Brain microvascular endothelial cell (primary cell): ENCODE data around the gene SYT12.

Source experiments
- DNase-seq: peaks from one replicate; pipeline ENCODE4 v3.0.0-alpha.2; 2020
- H3K27ac ChIP-seq: fragments of 250-450 bp; sonication (Bioruptor Pico); 2 replicates; pipeline ENCODE4 v1.5.1; 2020; ENCODE audit warnings: mild to moderate bottlenecking, moderate library complexity
- H3K27me3 ChIP-seq: fragments of 250-450 bp; sonication (Bioruptor Pico); replicated peaks from 2 replicates; pipeline ENCODE4 v1.5.1; 2020; ENCODE audit warnings: mild to moderate bottlenecking
- H3K36me3 ChIP-seq: fragments of 250-450 bp; sonication (Bioruptor Pico); replicated peaks from 2 replicates; pipeline ENCODE4 v1.5.1; 2020; ENCODE audit warnings: mild to moderate bottlenecking
- H3K4me3 ChIP-seq: 2 replicates; pipeline ENCODE4 v1.5.1; 2011; ENCODE audit warnings: low read depth, mild to moderate bottlenecking, control low read depth, low read length, moderate library complexity
- CTCF ChIP-seq: IDR thresholded peaks from 2 replicates; pipeline ENCODE4 v1.5.1; 2011; ENCODE audit warnings: low read depth, mild to moderate bottlenecking, moderate library complexity, low read length, control low read depth, inconsistent platforms; ENCODE audit errors: missing control alignments
- in situ Hi-C: cut with HindIII; loops from 2 replicates; pipeline ENCODE4 v1.10.0; 2017; ENCODE audit warnings: low sequenced_read_pairs, low pct_ligation_motif_present

The SYT12 gene

DNA sequence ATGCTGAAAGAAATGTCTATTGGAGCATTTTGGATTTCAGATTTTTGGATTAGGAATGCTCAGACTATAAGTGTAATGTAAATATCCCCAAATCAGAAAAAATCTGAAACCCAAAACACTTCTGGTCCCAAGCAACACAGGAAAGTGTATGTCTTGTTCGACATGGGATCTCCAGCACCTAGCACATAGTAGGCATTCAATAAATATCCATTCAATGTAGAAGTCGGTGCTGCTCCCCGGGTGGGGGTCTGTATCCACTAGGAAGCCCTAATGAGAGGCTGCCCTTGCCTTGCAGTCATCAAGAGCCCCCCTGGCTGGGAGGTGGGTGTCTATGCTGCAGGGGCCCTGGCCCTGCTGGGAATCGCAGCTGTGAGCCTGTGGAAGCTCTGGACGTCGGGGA is 11.4 kb downstream of the SYT12 start:
- no peak for DNase-seq
- peak overlapping the region; percentile 48 for H3K27ac ChIP-seq
- in situ Hi-C loops, result no loop called here
- no peak overlapping the region for H3K4me3 ChIP-seq
- no peak for TF ChIP-seq CTCF
- H3K36me3 ChIP-seq, result no peaks in the 10 kb centered on the region
- no peaks in the 10 kb centered on the region for H3K27me3 ChIP-seq

- in situ Hi-C loops, result no loop called here
- H3K4me3 ChIP-seq, result no peak overlapping the region
- peak; percentile 18 for TF ChIP-seq CTCF
- no peaks in the 10 kb centered on the region for H3K36me3 ChIP-seq
- DNase-seq, result no peak
- no peaks in the 10 kb centered on the region for H3K27me3 ChIP-seq
- no peak overlapping the region for H3K27ac ChIP-seq
Measured at GRCh38 chr11:67040147-67040546, 17.2 kb downstream of the SYT12 start.

DNA sequence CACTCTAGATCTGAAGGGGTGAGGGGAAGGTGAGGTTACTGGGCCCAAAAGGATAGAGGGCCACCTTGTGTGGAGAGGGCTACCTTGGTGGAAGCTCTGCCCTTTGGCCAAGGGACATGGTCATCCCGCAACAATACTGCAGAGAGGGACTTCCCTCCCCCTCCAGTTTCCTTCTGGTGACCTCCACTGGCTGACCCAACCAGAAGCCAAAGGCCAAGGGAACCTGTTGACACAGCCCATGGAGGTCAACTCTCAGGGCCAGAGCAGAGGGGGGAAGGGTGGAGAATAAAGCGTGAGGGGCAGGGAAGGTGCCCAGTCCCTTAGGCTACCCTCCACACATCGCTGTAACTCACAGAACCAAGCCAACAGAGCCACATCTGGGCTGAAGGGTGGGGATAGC is 18.7 kb downstream of the SYT12 start:
- Histone ChIP-seq H3K27ac (no peak overlapping the region), H3K27me3 (no peaks in the 10 kb centered on the region), H3K36me3 (no peaks in the 10 kb centered on the region), H3K4me3 (no peak overlapping the region)
- DNase-seq, result no peak
- in situ Hi-C loops, result no loop called here
- TF ChIP-seq CTCF, result no peak

- Histone ChIP-seq H3K4me3 (no peak overlapping the region), H3K36me3 (no peaks in the 10 kb centered on the region), H3K27ac (no peak overlapping the region), H3K27me3 (no peaks in the 10 kb centered on the region)
- DNase-seq, result no peak
- in situ Hi-C loops, result no loop called here
- TF ChIP-seq CTCF, result no peak
Measured at GRCh38 chr11:67043572-67044349, 20.8 kb downstream of the SYT12 start.

DNA sequence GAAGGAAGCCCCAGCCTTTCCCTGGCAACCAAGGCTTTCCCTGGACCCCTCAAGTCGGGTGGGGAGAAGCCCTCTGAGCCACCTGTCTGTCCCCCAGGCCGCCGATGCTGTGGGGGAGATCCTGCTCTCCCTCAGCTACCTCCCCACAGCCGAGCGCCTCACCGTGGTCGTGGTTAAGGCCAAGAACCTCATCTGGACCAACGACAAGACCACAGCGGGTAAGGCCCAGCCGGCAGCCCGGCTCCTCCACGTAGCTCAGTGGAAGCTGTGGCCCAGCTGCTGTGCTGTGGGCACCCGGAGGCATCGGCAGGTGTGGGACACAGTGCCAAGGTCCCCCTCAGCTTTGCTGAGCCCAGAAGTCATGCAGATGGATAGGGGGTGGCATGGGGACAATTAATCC is 21.6 kb downstream of the SYT12 start:
- DNase-seq, result no peak
- no peak overlapping the region for H3K27ac ChIP-seq
- no peak overlapping the region for H3K4me3 ChIP-seq
- no peaks in the 10 kb centered on the region for H3K36me3 ChIP-seq
- peak; percentile 44 for TF ChIP-seq CTCF
- H3K27me3 ChIP-seq, result no peaks in the 10 kb centered on the region
- in situ Hi-C loops, result no loop called here

DNA sequence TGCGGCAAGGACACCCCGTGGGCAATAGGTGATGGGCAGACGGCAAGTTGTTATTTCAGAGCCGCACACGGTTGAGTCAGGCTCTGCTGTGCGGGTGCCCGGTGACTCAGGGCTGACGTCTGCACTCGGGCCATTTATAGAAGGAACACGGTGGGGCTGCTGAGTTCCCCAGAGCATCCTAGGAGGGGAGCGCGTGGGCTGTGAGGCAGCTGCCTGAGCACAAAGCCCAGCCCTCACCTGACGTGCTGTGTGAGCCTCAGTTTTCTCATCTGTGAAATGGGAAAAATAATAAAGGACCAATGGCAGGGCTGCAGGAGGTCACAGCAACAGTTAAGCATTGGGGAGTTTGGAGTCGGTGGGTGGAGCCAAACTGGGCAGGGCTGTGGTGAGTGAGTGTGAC is 22.4 kb downstream of the SYT12 start:
- in situ Hi-C loops, result no loop called here
- no peak overlapping the region for H3K4me3 ChIP-seq
- no peaks in the 10 kb centered on the region for H3K36me3 ChIP-seq

More for the DNA sequence above, 22.4 kb downstream of the SYT12 start:
- peak; percentile 94 for DNase-seq
- no peak overlapping the region for H3K27ac ChIP-seq
- no peaks in the 10 kb centered on the region for H3K27me3 ChIP-seq
- TF ChIP-seq CTCF, result peak; percentile 58
